VCaP (cell line): ENCODE measurements around the gene PYROXD2.

ENCODE experiments used
- H3K27ac ChIP-seq: fragments of 450-650 bp; 2 replicates; pipeline ENCODE4 v1.5.1; 2017
- CTCF ChIP-seq: fragments of 450-650 bp; conservative IDR thresholded peaks from 2 replicates; pipeline ENCODE4 v1.5.1; 2017; ENCODE audit warnings: mild to moderate bottlenecking, moderate library complexity

Gene PYROXD2

GRCh38 chr10:98403812-98404504, 11.0 kb downstream of the PYROXD2 start:
- no peak overlapping the region; the same call in 1 of the 2 replicates for H3K27ac ChIP-seq
- TF ChIP-seq CTCF = no peak

GRCh38 chr10:98402931-98403718, 11.9 kb downstream of the PYROXD2 start:
- no peak for TF ChIP-seq CTCF
- peak overlapping the region; percentile 74 for H3K27ac ChIP-seq

- TF ChIP-seq CTCF = no peak
- H3K27ac ChIP-seq = peak overlapping the region; percentile 74
Measured at GRCh38 chr10:98402478-98402877, 12.5 kb downstream of the PYROXD2 start.

GRCh38 chr10:98400482-98400881, 14.5 kb downstream of the PYROXD2 start:
- H3K27ac ChIP-seq = peak overlapping the region; percentile 74
- no peak for TF ChIP-seq CTCF

- peak overlapping the region; percentile 74 for H3K27ac ChIP-seq
- TF ChIP-seq CTCF = no peak
Measured at GRCh38 chr10:98399784-98400183, 15.2 kb downstream of the PYROXD2 start.

- H3K27ac ChIP-seq = no peak overlapping the region
- no peak for TF ChIP-seq CTCF
Measured at GRCh38 chr10:98397089-98397600, 17.8 kb downstream of the PYROXD2 start.
